Subcutaneous adipose tissue (tissue), 4 donors: ENCODE measurements around the gene SNX3. TPM values are rescaled to one million over a fixed set of nuclear protein-coding genes. Genes with fewer than 3 reads are reported as not detected.

Experiments used
- CTCF ChIP-seq: fragments of 450-650 bp; IDR thresholded peaks from one replicate; pipeline ENCODE4 v1.5.1; 2016; ENCODE audit warnings: low read depth, mild to moderate bottlenecking, control low read depth, antibody characterized with exemption, moderate library complexity
- total RNA-seq, 4 donors: library from RNA; depleted of rRNA; stranded (reverse); fragments of >200 nt; gene quantifications; one replicate each; pipeline ENCODE4 v1.1.0, GENCODE V29; 2016

Gene SNX3
- total RNA-seq, 4 donors from 2014 or later, result 181 to 417 (median 207) TPM

GRCh38 chr6:108253241-108253640, 7.6 kb downstream of the SNX3 start:
- no peak for TF ChIP-seq CTCF

- TF ChIP-seq CTCF, result no peak
These were observed 8.8 kb downstream of the SNX3 start for GRCh38 chr6:108252055-108252454.

- TF ChIP-seq CTCF, result no peak
These were observed 9.6 kb downstream of the SNX3 start for GRCh38 chr6:108251252-108251651.

- no peak for TF ChIP-seq CTCF
These were observed 10.5 kb downstream of the SNX3 start for GRCh38 chr6:108250240-108250866.

- no peak for TF ChIP-seq CTCF
These were observed 12.8 kb downstream of the SNX3 start for GRCh38 chr6:108247965-108248536.

GRCh38 chr6:108243836-108244235, 17.0 kb downstream of the SNX3 start:
- no peak for TF ChIP-seq CTCF

GRCh38 chr6:108242721-108243120, 18.1 kb downstream of the SNX3 start:
- no peak for TF ChIP-seq CTCF
